B cell (primary cell): Measurements from ENCODE around the gene RNASET2. TPM values are rescaled to one million over a fixed set of nuclear protein-coding genes. Genes with fewer than 3 reads are reported as not detected.

Experiments used
- ATAC-seq: fragments of 200-7000 bp; cut with Tn5 transposase; one replicate; pipeline ENCODE4 v1.10.0; 2021; ENCODE audit warnings: low read depth, mild to moderate bottlenecking, moderate number of reproducible peaks, moderate library complexity
- CTCF ChIA-PET: fragments of 350-600 bp; sonication (Branson Sonifier 250); formaldehyde crosslinking; loops from one replicate; lab custom pipeline; 2021; ENCODE audit warnings: antibody characterized with exemption, inconsistent platforms; lab: Charles Lee
- POLR2A ChIA-PET: fragments of 350-600 bp; sonication (Branson Sonifier 250); formaldehyde crosslinking; loops from one replicate; lab custom pipeline; 2021; ENCODE audit warnings: antibody characterized with exemption; lab: Charles Lee
- DNase-seq: peaks from one replicate; pipeline ENCODE4 v3.0.0; 2013
- H2AFZ ChIP-seq: 2 replicates; pipeline ENCODE4 v1.6.1; 2012; ENCODE audit warnings: mild to moderate bottlenecking, low read depth, low read length; ENCODE audit not compliant: insufficient read depth, poor library complexity, severe bottlenecking
- H3K27ac ChIP-seq, 2 donors: 1 replicate in 1 of 2; 2 replicates in 1 of 2; pipeline ENCODE4 v1.5.1; 2012 to 2013; ENCODE audit warnings: low read length in 2 of 2, mild to moderate bottlenecking in 2 of 2, moderate library complexity in 1 of 2
- H3K27me3 ChIP-seq, 4 experiments: fragments of 200-600 bp in 1 of 4; sonication (generic) in 1 of 4; replicated peaks in 1 of 4; 1 replicate in 2 of 4; 2 replicates in 2 of 4; pipeline versions ENCODE4 v1.6.1 to v1.7.0; 2013 to 2016; ENCODE audit warnings: low read length in 3 of 4, mild to moderate bottlenecking in 2 of 4, mixed read lengths in 1 of 4, moderate library complexity in 1 of 4; ENCODE audit not compliant: insufficient read depth in 4 of 4, control insufficient read depth in 3 of 4; ENCODE audit errors: control extremely low read depth in 1 of 4
- H3K36me3 ChIP-seq, 2 experiments: replicated peaks in 1 of 2; 1 replicate in 1 of 2; 2 replicates in 1 of 2; pipeline versions ENCODE4 v1.6.1 to v1.7.1; 2013; ENCODE audit warnings: low read length in 1 of 2; ENCODE audit not compliant: insufficient read depth in 2 of 2, control insufficient read depth in 1 of 2; ENCODE audit errors: control extremely low read depth in 1 of 2, extremely low read depth in 1 of 2
- H3K4me1 ChIP-seq, 2 donors: fragments of 200-600 bp in 1 of 2; sonication (generic) in 1 of 2; 1 replicate in 1 of 2; 2 replicates in 1 of 2; pipeline versions ENCODE4 v1.5.1 to v1.6.1; 2013 to 2017; ENCODE audit warnings: low read length in 2 of 2; ENCODE audit not compliant: control insufficient read depth in 2 of 2, insufficient read depth in 2 of 2
- H3K4me2 ChIP-seq: replicated peaks from 2 replicates; pipeline ENCODE3; 2012; ENCODE audit warnings: mild to moderate bottlenecking, low read depth, low read length; ENCODE audit not compliant: poor library complexity, severe bottlenecking
- H3K4me3 ChIP-seq, 5 experiments: fragments of 200-600 bp in 1 of 5; sonication (generic) in 1 of 5; 1 replicate in 3 of 5; 2 replicates in 2 of 5; pipeline versions ENCODE4 v1.5.1 to v1.7.0; 2011 to 2016; ENCODE audit warnings: low read length in 4 of 5, mild to moderate bottlenecking in 4 of 5, low read depth in 2 of 5, control low read depth in 1 of 5, moderate library complexity in 1 of 5; ENCODE audit not compliant: insufficient read depth in 1 of 5; ENCODE audit errors: control extremely low read depth in 1 of 5, extremely low read depth in 1 of 5
- H3K79me2 ChIP-seq: fragments of 200-600 bp; sonication (generic); one replicate; pipeline ENCODE4 v1.6.0; 2016; ENCODE audit warnings: low read length; ENCODE audit not compliant: control insufficient read depth, insufficient read depth
- H3K9ac ChIP-seq: fragments of 200-600 bp; sonication (generic); 2 replicates; pipeline ENCODE4 v1.6.1; 2017; ENCODE audit warnings: mild to moderate bottlenecking, low read length, moderate library complexity
- H3K9me3 ChIP-seq, 3 donors: one replicate each; pipeline versions ENCODE4 v1.6.1 to v1.7.1; 2013; ENCODE audit warnings: low read length in 2 of 3; ENCODE audit not compliant: control insufficient read depth in 2 of 3, insufficient read depth in 1 of 3; ENCODE audit errors: control extremely low read depth in 1 of 3
- H4K20me1 ChIP-seq: 2 replicates; pipeline ENCODE4 v1.6.0; 2012; ENCODE audit warnings: mild to moderate bottlenecking, low read length; ENCODE audit not compliant: insufficient read depth, control insufficient read depth, poor library complexity, severe bottlenecking
- H3K27ac Mint-ChIP-seq: one replicate; pipeline ENCODE4 v1.8.0; 2021; ENCODE audit warnings: mixed read lengths
- H3K27me3 Mint-ChIP-seq: one replicate; pipeline ENCODE4 v1.8.0; 2021; ENCODE audit warnings: mixed read lengths
- H3K4me1 Mint-ChIP-seq: one replicate; pipeline ENCODE4 v1.8.0; 2021; ENCODE audit warnings: mixed read lengths
- H3K4me3 Mint-ChIP-seq: one replicate; pipeline ENCODE4 v1.8.0; 2021; ENCODE audit warnings: mixed read lengths
- H3K9me3 Mint-ChIP-seq: one replicate; pipeline ENCODE4 v1.8.0; 2022; ENCODE audit warnings: mixed read lengths; ENCODE audit not compliant: insufficient read depth
- EZH2 ChIP-seq: IDR thresholded peaks from 2 replicates; pipeline ENCODE4 v1.6.1; 2012; ENCODE audit warnings: borderline replicate concordance, low read depth, mild to moderate bottlenecking, moderate library complexity, low read length; ENCODE audit not compliant: insufficient read depth, poor library complexity, severe bottlenecking
- WGBS: methylation state at CpG from one replicate; pipeline ENCODE4 v1.1.5; 2013; ENCODE audit warnings: missing lambda C conversion rate; ENCODE audit not compliant: insufficient coverage; 5-methylcytosine and 5-hydroxymethylcytosine counted together
- intact Hi-C: fragments of 100-400 bp; cut with micrococcal nuclease; formaldehyde crosslinking; loops from one replicate; pipeline ENCODE4 v1.10.0; 2022
- polyA plus RNA-seq: library from polyadenylated mRNA; depleted of rRNA; stranded (reverse); fragments of >200 nt; gene quantifications from 2 replicates; pipeline ENCODE4 v1.2.3, GENCODE V29; 2012
- total RNA-seq, 2 donors: library from RNA; stranded (reverse); fragments of 120-200 nt in 1 of 2; gene quantifications; 1 replicate in 1 of 2; 2 replicates in 1 of 2; pipeline versions ENCODE4 v1.2.3 to v1.2.4, GENCODE V29; 2013 to 2022
- TF ChIP-seq, protein P1 (sequence below): fragments of 200-600 bp; IDR thresholded peaks from one replicate; pipeline ENCODE4 v1.8.0; 2022; ENCODE audit warnings: antibody characterized with exemption, mild to moderate bottlenecking

Gene RNASET2
- total and polyA plus RNA-seq, 2 donors (not counting 1 experiment from before 2014, with no cell fraction given), result 293 to 330 TPM

DNA sequence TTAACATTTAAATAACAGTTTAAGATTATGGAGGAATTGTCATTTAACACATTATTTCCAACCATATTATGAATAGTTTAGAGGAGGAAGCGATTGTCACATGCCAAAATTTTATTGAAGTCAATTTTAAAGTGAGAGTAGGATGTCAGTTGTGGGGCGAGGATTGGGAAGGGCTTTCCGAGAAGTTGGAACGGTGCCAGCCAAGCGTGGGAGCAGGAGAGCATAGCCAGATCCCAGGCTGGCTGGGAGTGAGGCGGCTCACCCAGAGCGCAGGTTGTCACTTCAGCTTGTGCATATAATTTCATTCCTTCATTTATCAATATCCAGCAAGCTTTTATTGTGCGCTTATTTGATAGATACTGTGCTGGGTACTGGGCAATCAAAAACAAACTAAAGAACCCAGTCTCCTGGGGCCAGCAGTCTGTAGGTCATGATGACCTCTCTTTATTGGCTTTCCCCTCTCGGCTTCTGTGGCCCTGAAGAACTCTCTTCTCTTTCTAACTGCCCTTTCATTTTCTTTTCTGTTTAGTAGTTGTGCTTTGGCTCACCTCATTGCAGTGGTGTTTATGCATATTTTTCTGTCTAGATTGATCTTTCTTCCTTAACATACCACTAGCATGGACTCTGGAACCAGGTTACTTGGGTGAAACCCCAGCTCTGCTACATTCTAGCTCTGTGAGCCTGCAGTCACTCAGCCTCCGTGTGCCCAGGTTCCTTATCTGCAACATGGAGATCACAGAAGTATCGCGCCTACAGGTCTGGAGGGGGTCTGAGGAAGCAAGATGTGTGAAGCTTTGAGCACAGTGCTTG, 49.2 kb upstream of the RNASET2 start:
- H2AFZ ChIP-seq, result no peak overlapping the region

DNA sequence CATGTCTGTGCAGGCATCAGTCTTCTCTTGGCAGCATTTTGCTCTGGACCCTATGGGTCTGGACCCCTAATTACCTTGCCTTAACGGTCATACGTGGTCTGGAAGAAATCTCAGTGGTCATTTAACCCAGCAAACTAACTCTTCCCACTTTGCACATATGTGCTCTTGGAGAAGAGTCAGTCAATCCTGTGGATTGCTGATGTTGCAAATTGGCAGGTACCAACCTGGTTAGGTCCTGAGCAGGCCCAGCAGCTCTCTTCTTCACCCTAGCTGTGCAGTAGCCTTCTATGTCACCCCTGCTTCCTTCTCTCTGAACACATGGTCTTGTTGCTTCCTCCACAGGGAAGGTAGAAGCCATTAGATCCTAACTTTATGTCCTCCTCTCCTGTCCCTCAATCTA, 44.4 kb upstream of the RNASET2 start:
- WGBS, result no CpG with 5 or more reads among the region's 2 CpGs
- intact Hi-C loops, result no loop called here
- POLR2A ChIA-PET, result no interaction called here

More for the DNA sequence above, 49.2 kb upstream of the RNASET2 start:
- CTCF ChIA-PET, result interaction anchor here (2.1 to 2.4 kb wide), 3 partner anchors 17 to 230 kb away, joined by 5 to 11 read pairs (median 9); no protein-coding TSS in a partner anchor
- intact Hi-C loops, result no loop called here
- Histone ChIP-seq H3K4me2 (no peak overlapping the region), H3K9ac (no peak overlapping the region), H3K36me3 (peaks cover 0 to 41% of the 10 kb centered on the region in 2 experiments), H3K27me3 (no peaks in the 10 kb centered on the region), H3K27ac (no peak overlapping the region), H3K9me3 (no peaks in the 10 kb centered on the region), H3K79me2 (peaks cover 52% of the 10 kb centered on the region), H3K4me1 (peaks cover 10% of the 10 kb centered on the region in 2 donors), H3K4me3 (no peak overlapping the region), H4K20me1 (no peaks in the 10 kb centered on the region)
- H3K27me3 Mint-ChIP-seq, result no peaks in the 10 kb centered on the region
- POLR2A ChIA-PET, result no interaction called here
- ATAC-seq (no peak), DNase-seq (no peak)
- H3K4me3 Mint-ChIP-seq, result no peak overlapping the region
- TF ChIP-seq, protein P1, sequence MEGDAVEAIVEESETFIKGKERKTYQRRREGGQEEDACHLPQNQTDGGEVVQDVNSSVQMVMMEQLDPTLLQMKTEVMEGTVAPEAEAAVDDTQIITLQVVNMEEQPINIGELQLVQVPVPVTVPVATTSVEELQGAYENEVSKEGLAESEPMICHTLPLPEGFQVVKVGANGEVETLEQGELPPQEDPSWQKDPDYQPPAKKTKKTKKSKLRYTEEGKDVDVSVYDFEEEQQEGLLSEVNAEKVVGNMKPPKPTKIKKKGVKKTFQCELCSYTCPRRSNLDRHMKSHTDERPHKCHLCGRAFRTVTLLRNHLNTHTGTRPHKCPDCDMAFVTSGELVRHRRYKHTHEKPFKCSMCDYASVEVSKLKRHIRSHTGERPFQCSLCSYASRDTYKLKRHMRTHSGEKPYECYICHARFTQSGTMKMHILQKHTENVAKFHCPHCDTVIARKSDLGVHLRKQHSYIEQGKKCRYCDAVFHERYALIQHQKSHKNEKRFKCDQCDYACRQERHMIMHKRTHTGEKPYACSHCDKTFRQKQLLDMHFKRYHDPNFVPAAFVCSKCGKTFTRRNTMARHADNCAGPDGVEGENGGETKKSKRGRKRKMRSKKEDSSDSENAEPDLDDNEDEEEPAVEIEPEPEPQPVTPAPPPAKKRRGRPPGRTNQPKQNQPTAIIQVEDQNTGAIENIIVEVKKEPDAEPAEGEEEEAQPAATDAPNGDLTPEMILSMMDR, result no peak
- no peak for TF ChIP-seq EZH2
- H3K4me1 Mint-ChIP-seq, result peaks cover 15% of the 10 kb centered on the region
- 98% methylated on average over 8 of the region's 12 CpGs for WGBS
- no peak overlapping the region for H3K27ac Mint-ChIP-seq
- H3K9me3 Mint-ChIP-seq, result no peaks in the 10 kb centered on the region

More for the DNA sequence above, 44.4 kb upstream of the RNASET2 start:
- Histone ChIP-seq H3K4me2 (peak overlapping the region; percentile 99), H3K4me1 (peaks cover 21 to 23% of the 10 kb centered on the region in 2 donors), H3K9ac (no peak overlapping the region), H3K36me3 (peaks cover 0 to 21% of the 10 kb centered on the region in 2 experiments), H3K9me3 (no peaks in the 10 kb centered on the region), H2AFZ (no peak overlapping the region), H4K20me1 (no peaks in the 10 kb centered on the region), H3K27me3 (no peaks in the 10 kb centered on the region), H3K79me2 (peaks cover 65% of the 10 kb centered on the region), H3K4me3 (no peak overlapping the region), H3K27ac (no peak overlapping the region)
- H3K27ac Mint-ChIP-seq, result peak overlapping the region; percentile 68
- peaks cover 29% of the 10 kb centered on the region for H3K4me1 Mint-ChIP-seq
- no peaks in the 10 kb centered on the region for H3K9me3 Mint-ChIP-seq
- ATAC-seq, result no peak
- CTCF ChIA-PET, result interaction anchor here (1.9 to 5.5 kb wide), 4 partner anchors 11 to 140 kb away, joined by 10 to 75 read pairs (median 22); partner anchors contain the start of gene CCR6
- TF ChIP-seq EZH2, result no peak
- TF ChIP-seq, protein P1, result no peak
- H3K27me3 Mint-ChIP-seq, result no peaks in the 10 kb centered on the region
- no peak for DNase-seq
- peak overlapping the region; percentile 76 for H3K4me3 Mint-ChIP-seq
